ENCODE measurements around the gene TXN2.
"Not testable (repeated sequence)": the region's sequence is repeated elsewhere in the genome, so short reads cannot be mapped to it uniquely, and the experiment has no call there.

TXN2 gene

DNA sequence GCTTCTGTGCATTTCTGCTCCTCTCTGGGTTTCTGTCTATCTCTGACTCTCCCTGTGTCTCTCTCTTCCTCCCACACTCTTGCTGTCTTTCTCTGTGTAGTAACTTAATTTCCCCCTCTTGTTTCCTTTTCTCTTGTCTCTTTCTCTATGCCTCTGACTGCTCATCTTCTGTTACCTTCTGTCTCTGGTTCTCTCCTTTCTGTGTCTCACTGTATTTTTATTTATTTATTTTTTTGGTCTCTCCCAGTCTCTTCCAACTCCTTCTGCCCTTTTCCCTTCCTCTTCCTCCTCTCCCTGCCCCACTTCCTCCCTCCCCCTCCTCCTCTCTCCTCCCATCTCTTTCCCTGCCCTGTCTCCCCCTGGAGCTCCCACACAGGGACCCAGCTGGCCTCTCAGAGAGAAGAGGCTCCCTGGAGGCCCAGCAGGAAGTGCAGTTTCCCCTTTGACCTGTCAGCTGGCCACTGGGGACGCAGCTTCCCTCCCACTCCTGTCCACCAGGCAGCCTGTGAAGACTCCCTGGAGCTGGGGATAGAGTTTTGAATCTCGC lies 55.4 kb downstream of the TXN2 start:
- DNase-seq, result no peak

DNA sequence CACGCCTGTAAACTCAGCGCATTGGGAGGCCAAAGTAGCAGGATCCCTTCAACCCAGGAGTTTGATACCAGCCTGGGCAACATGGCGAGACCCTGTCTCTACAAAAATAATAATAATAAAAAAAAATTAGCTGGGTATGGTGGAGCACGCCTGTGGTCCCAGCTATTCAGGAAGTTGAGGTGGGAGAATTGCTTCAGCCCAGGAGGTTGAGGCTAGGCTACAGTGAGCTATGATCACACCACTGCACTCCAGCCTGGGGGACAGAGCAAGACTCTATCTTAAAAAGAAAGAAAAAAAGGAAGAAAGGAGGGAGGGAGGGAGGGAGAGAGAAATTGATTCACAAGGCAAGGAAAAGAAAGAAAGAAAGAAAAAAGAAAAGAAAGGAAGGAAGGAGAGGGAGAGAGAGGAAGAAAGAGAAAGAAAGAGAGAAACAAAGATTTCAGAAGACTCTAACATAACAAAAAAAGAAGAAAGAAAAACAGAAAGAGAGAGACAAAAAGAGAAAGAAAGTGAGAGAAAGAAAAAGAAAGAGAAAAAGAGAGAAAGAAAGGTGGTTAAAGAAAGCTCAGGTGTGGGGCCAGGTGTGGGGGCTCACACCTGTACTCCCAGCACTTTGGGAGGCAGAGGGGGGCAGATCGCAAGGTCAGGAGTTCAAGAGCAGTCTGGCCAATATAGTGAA lies 56.4 kb downstream of the TXN2 start:
- no peak for DNase-seq

DNA sequence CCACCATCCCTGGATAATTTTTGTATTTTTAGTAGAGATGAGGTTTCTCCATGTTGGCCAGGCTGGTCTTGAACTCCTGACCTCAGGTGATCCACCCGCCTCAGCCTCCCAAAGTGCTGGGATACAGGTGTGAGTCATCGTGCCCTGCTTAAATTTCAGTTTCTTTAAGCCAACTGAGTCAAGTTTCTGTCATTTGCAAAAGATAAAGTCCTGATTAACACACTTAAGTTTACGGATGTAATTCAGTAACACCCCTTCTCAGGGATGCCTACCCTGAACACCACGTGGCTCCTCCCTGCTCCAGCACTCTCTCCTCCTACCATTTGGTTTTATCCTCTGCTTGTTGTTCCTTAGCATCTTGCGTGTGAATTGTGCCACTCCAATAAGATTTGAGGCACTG lies 57.0 kb downstream of the TXN2 start:
- not testable (repeated sequence) for DNase-seq

DNA sequence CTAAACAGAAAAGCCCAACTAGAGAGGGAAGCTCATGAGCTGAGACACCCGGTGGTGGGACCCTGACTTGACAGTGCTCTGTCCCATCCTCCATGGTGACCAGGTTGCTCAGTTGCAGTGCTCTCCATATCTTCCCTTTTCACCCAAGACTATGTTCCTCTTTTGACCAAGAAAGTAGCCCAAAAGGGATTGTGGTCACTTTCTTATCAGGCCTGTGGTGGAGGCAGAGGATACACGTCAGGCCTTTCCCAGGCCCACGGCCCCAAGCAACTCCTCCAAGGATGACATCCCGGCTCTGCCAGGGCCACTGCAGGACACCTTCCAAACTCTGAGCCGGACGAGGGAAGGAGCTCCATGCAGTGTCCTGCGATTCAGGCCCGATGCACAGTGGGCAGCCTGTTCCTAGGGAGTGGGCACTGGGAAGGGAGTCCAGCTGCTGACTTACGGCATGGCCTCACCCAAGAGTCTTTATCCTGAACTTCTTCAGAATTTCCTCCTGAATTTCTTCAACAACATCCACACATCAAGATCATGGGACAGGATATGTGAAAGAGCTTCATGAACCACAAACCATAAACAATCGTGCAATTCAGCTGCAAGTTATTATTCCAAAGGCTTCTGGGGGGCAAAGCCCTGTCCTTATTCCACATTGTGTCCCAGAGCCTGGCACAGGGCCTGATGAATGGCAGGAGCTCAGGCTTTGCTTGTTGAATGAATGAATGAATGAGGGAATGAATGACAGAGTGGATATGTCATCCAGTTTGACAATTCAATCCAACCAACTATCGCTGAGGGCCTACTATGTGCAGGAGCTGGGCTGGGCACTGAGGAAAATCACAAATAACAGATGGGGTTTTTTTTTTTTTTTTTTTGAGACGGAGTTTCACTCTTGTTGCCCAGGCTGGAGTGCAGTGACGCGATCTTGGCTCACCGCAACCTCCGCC lies 57.7 kb downstream of the TXN2 start:
- DNase-seq, result no peak

DNA sequence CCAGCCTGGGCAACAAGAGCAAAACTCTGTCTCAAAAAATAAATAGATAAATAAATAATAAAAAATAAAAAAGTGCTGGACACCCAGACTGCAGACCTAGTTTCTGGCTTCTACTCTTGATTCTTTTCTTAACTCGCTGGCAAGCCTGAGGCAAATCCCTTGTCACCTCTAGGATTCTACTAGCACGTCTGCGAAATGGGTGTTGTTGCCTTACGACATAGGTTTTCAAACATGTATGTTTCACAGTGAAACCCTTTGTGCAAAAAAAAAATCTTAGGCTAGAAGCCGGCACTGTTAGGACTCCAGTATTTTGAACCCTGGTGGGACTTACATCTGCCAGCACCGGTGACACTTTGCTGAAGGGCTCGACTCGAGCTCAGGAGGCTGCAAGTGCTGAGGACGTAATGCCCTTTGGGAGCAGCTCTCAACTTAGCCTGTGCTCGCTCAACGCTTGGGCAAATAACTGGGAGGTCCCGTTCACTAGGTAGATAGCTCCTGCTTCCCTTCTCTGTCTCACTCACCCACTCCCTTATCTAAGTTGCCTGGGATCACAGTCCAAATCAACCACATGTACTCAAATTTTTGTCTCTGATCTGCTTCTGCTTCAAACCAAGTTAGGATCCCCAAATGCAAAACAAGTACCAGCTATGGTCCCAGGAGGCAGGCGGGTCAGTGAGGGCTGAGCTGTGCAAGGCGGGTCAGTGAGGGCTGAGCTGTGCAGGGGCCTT lies 59.0 kb downstream of the TXN2 start:
- no peak for DNase-seq

DNA sequence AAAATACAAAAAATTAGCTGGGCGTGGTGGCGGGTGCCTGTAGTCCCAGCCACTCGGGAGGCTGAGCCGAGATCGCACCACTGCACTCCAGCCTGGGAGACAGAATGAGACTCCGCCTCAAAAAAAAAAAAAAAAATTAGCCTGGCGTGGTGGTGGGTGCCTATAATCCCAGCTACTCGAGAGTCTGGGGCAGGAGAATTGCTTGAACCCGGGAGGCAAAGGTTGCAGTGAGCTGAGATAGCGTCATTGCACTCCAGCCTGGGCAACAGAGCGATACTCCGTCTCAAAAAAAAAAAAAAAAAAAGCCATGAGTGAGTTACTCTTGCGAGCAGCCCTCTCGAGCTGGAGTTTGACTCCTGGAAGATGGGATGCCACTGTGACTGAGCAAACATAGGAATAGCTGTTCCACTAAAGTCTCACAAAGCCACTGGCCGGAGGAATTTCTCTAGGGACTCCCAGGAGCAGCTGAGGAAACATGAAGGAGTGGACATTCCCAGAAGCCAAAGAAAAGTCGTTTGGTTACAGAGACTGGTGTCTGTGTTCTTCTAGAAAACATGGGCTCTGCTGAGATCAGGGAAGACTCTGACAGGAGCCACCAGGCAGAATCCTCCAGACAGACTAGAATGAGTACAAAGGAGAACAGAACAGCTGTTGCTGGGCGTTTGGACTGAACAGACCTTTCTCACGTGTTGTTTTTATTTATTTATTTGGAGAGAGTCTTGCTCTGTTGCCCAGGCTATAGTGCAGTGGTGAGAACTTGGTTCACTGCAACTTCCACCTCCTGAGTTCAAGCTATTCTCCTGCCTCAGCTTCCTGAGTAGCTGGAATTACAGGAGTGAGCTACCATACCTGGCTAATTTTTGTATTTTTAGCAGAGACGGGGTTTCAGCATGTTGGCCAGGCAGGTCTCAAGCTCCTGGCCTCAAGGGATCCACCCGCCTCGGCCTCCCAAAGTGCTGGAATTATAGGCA lies 61.2 kb downstream of the TXN2 start:
- DNase-seq, result no peak

DNA sequence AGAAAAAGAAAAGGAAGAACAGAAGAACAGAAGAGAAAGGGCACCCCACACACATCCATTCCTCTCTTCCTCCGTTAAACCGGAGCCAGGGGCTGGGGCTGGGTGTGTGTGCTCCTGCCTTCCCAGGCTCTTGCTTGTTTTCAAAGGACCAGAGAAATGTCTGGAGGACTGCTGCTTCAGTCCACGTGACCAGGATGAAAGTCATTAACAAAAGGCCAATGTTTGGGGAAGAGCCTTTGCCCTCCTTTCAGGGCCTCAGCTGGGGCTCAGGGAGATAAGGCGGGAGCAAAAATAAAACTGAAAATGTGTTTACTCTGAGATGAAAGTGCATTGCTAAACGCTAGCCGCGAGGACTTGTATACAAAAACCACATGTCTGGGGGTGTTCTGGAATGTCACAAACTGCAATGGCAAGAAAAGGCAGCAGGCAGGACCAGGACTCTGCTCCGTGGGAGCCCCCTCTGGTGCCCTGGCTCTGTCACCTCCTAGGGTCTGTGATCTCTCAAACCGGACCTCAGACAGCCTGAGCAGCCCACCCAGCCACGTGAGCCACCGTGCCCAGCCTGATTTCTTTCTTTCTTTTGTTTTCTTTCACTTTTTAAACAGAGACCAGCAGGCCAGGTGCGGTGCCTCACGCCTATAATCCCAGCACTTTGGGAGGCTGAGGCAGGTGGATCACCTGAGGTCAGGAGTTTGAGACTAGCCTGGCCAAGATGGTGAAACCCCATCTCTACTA lies 62.1 kb downstream of the TXN2 start:
- DNase-seq, result no peak

DNA sequence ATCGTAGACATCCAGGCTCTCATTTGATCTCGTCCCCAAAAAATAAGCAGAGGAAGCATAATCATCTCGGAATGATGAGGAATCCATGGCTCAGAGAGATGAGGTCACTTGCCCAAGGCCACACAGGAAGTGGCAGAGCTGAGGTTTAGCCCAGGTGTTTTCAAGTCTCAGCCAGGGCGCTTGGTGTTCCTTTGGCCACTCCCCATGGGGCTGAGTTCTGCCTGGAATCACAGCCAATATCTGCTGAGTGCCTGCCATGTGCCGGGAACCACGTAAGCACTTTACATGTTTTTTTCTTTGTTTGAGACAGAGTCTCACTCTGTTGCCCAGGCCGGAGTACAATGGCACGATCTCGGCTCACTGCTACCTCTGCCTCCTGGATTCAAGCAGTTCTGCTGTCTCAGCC lies 64.2 kb downstream of the TXN2 start:
- DNase-seq, result no peak
